ENCODE measurements around the gene PAPPA.

PAPPA gene

GRCh38 chr9:116153765-116154333, at the start of gene PAPPA:
Gene PAPPA, plus strand, starts transcription at chr9:116153791. Its CDS starts 382 bp downstream, at chr9:116154173.
- no peak for TF ChIP-seq CTCF (IDR thresholded peaks at IDR 0.05; ENCODE audit: control insufficient read depth, insufficient read depth, low read depth, low read length, missing control alignments)
- DNase-seq (ENCODE audit: low read depth) = no peak
- H3K4me3 ChIP-seq (ENCODE audit: control insufficient read depth, low read depth, low read length) = peak within 1 kb of the TSS; percentile 67

DNA sequence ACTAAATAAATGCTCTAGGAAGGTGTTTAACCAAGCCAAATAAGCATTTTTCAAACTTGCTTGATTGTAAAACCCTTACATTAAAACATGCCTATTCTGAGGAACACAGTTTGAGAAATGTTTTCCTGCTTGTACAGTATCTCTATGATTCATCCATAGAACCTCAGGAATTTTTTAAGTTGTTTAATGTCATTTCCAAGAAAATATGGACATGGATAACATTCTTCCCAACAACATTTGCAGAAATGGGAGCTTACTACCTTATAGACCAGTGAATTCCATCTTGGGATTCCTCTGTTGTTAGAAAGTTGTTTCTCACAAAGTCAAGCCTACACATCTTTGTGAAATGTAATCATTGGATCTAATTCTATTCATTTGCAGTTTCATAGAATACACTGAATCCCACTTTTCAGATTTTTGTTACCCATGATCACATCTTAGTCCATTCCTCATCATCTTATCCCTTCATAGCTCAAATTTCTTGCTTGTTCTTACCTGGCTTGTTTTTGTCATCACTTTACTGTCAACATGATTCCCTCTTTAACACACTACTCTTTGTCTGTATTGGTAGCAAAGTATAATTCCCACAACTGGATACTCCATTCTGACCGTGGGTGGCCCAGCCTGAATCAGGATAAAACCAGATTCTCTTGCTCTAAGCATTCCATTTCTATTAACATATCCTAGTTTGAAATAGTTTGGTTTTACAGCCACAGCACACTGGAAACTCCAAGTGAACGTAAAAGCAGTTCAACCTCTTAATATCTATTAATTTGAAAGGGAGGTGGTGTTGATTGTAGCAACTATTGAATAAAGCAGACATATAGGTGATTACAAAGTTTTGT, 49.4 kb upstream of the PAPPA start:
- TF ChIP-seq CTCF (IDR thresholded peaks at IDR 0.05; ENCODE audit: control insufficient read depth, insufficient read depth, low read depth, low read length, missing control alignments) = no peak
- no peak for DNase-seq (ENCODE audit: low read depth)
- no peak overlapping the region for H3K4me3 ChIP-seq (ENCODE audit: control insufficient read depth, low read depth, low read length)

DNA sequence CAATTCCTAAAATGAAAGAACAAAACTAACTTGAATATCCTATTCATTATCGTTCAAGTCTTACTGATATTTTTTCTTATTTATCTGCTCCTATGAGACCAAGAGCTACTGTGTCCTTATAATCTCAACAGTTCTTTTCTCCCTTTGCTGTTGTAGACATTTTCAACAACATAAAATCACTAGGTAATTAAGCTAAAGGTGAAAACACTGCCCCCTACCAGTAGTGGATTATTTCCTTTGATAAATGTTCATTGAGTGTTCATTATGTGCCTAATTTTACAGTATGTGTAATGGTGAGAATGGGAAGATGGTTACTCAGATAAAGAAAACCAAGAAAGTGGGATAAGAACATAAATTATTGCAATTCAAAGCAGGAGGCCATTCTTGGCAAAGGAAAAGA, 41.4 kb upstream of the PAPPA start:
- TF ChIP-seq CTCF (IDR thresholded peaks at IDR 0.05; ENCODE audit: control insufficient read depth, insufficient read depth, low read depth, low read length, missing control alignments) = peak; percentile 39
- no peak overlapping the region for H3K4me3 ChIP-seq (ENCODE audit: control insufficient read depth, low read depth, low read length)
- DNase-seq (ENCODE audit: low read depth) = no peak

GRCh38 chr9:116115761-116116353, 37.7 kb upstream of the PAPPA start:
- no peak for DNase-seq (ENCODE audit: low read depth)
- TF ChIP-seq CTCF (IDR thresholded peaks at IDR 0.05; ENCODE audit: control insufficient read depth, insufficient read depth, low read depth, low read length, missing control alignments) = no peak

GRCh38 chr9:116116393-116116792, 37.2 kb upstream of the PAPPA start:
- H3K4me3 ChIP-seq (ENCODE audit: control insufficient read depth, low read depth, low read length) = no peak overlapping the region

More at GRCh38 chr9:116115761-116116353, 37.7 kb upstream of the PAPPA start:
- H3K4me3 ChIP-seq (ENCODE audit: control insufficient read depth, low read depth, low read length) = no peak overlapping the region

More at GRCh38 chr9:116116393-116116792, 37.2 kb upstream of the PAPPA start:
- no peak for TF ChIP-seq CTCF (IDR thresholded peaks at IDR 0.05; ENCODE audit: control insufficient read depth, insufficient read depth, low read depth, low read length, missing control alignments)
- DNase-seq (ENCODE audit: low read depth) = no peak
